ENCODE data around the gene FAM78A.

FAM78A gene

GRCh38 chr9:131276094-131276888, at the start of gene FAM78A:
Gene FAM78A, minus strand, starts transcription at chr9:131276510. Its CDS starts 331 bp downstream, at chr9:131276179.
- no peak for DNase-seq

GRCh38 chr9:131324736-131325679, 48.7 kb upstream of the FAM78A start:
- no peak for DNase-seq

GRCh38 chr9:131323629-131324028, 47.3 kb upstream of the FAM78A start:
- no peak for DNase-seq

- DNase-seq, result no peak
These were observed 43.8 kb upstream of the FAM78A start for GRCh38 chr9:131320031-131320685.

- DNase-seq, result no peak
These were observed 43.2 kb upstream of the FAM78A start for GRCh38 chr9:131319486-131319885.

- no peak for DNase-seq
These were observed 42.1 kb upstream of the FAM78A start for GRCh38 chr9:131318231-131319085.

GRCh38 chr9:131312822-131313770, 36.8 kb upstream of the FAM78A start:
- DNase-seq, result no peak

GRCh38 chr9:131312246-131312645, 35.9 kb upstream of the FAM78A start:
- no peak for DNase-seq

GRCh38 chr9:131310833-131311554, 34.7 kb upstream of the FAM78A start:
- no peak for DNase-seq

GRCh38 chr9:131309530-131310276, 33.4 kb upstream of the FAM78A start:
- DNase-seq, result no peak

- no peak for DNase-seq
These were observed 32.7 kb upstream of the FAM78A start for GRCh38 chr9:131308906-131309529.

- no peak for DNase-seq
These were observed 32.1 kb upstream of the FAM78A start for GRCh38 chr9:131308452-131308851.

GRCh38 chr9:131307974-131308373, 31.7 kb upstream of the FAM78A start:
- no peak for DNase-seq

- DNase-seq, result no peak
These were observed 30.2 kb upstream of the FAM78A start for GRCh38 chr9:131306397-131307004.

- DNase-seq, result no peak
These were observed 28.5 kb upstream of the FAM78A start for GRCh38 chr9:131304676-131305355.

GRCh38 chr9:131303381-131304321, 27.3 kb upstream of the FAM78A start:
- DNase-seq, result no peak
